ENCODE data around the gene VPS51.

Gene VPS51

DNA sequence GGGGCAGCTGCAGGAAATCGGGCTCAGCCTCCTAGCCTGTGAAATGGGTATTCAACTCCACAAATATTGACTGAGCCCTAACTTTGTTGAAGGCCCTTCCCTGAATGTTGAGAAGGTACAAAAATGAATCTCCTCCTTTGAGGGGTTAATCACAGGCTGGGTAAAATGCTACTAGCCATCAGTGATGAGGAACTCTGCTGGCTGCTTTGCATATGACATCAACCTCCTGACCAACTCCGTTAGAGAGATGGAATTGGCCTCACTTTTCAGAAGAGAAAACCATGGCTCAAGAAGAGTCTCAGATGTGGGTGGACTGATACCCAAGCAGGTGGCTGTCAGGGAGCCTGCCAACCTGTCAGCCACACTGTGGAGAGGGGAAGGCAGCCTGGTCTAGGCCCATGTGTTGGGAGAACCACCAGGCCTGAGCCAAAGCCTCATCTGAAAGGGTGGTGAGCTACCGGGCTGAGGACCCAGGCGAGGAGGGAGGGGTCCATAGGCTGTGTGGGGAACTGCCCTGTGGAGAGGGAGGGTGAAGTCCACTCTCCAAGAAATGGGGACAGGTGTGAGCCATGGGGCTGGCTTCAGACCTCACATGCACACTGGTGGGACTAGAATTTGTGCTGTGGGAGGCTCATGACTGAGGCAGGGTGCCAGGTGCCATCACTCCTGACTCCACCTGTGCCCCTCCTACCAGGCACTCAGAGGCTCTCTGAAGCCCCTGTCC is 23.9 kb upstream of the VPS51 start:
- TF ChIP-seq, protein P1, sequence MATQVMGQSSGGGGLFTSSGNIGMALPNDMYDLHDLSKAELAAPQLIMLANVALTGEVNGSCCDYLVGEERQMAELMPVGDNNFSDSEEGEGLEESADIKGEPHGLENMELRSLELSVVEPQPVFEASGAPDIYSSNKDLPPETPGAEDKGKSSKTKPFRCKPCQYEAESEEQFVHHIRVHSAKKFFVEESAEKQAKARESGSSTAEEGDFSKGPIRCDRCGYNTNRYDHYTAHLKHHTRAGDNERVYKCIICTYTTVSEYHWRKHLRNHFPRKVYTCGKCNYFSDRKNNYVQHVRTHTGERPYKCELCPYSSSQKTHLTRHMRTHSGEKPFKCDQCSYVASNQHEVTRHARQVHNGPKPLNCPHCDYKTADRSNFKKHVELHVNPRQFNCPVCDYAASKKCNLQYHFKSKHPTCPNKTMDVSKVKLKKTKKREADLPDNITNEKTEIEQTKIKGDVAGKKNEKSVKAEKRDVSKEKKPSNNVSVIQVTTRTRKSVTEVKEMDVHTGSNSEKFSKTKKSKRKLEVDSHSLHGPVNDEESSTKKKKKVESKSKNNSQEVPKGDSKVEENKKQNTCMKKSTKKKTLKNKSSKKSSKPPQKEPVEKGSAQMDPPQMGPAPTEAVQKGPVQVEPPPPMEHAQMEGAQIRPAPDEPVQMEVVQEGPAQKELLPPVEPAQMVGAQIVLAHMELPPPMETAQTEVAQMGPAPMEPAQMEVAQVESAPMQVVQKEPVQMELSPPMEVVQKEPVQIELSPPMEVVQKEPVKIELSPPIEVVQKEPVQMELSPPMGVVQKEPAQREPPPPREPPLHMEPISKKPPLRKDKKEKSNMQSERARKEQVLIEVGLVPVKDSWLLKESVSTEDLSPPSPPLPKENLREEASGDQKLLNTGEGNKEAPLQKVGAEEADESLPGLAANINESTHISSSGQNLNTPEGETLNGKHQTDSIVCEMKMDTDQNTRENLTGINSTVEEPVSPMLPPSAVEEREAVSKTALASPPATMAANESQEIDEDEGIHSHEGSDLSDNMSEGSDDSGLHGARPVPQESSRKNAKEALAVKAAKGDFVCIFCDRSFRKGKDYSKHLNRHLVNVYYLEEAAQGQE (IDR thresholded peaks at IDR 0.05; ENCODE audit: insufficient read depth in 1 of 2, low read depth in 2 of 2, low read length in 2 of 2), result no peak
- TF ChIP-seq POLR2AphosphoS5 (IDR thresholded peaks at IDR 0.05; ENCODE audit: low read depth, low read length) (no peak), FOXP2 (optimal IDR thresholded peaks at IDR 0.05; ENCODE audit: borderline replicate concordance, extremely low read depth, extremely low read length, insufficient read depth) (no peak), SIN3A (IDR thresholded peaks at IDR 0.05; ENCODE audit: borderline replicate concordance, insufficient read depth, low read length) (no peak), TAF1 (IDR thresholded peaks at IDR 0.05; ENCODE audit: borderline replicate concordance, insufficient read depth, low read length) (no peak)

DNA sequence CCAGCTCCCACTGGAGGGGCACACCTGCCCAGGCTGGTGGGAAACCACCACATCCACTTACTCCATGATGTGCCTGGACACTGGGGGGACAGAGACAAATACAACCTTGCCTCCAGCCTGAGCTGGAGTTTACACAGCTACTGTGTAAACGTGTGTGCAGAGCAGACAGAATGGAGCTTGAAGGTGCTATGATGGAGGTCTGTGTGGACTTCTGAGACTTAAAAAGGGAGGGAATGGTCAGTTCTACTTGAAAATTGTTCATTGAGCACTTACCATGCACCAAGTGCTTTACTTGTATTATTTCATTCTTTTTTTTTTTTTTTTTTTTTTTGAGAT is 23.4 kb upstream of the VPS51 start:
- TF ChIP-seq SIN3A (IDR thresholded peaks at IDR 0.05; ENCODE audit: borderline replicate concordance, insufficient read depth, low read length), result no peak
- no peak for TF ChIP-seq FOXP2 (optimal IDR thresholded peaks at IDR 0.05; ENCODE audit: borderline replicate concordance, extremely low read depth, extremely low read length, insufficient read depth)
- no peak for TF ChIP-seq TAF1 (IDR thresholded peaks at IDR 0.05; ENCODE audit: borderline replicate concordance, insufficient read depth, low read length)
- TF ChIP-seq POLR2AphosphoS5 (IDR thresholded peaks at IDR 0.05; ENCODE audit: low read depth, low read length), result no peak

- no peak for TF ChIP-seq FOXP2 (optimal IDR thresholded peaks at IDR 0.05; ENCODE audit: borderline replicate concordance, extremely low read depth, extremely low read length, insufficient read depth)
- TF ChIP-seq TAF1 (IDR thresholded peaks at IDR 0.05; ENCODE audit: borderline replicate concordance, insufficient read depth, low read length), result no peak
- no peak for TF ChIP-seq SIN3A (IDR thresholded peaks at IDR 0.05; ENCODE audit: borderline replicate concordance, insufficient read depth, low read length)
- no peak for TF ChIP-seq POLR2AphosphoS5 (IDR thresholded peaks at IDR 0.05; ENCODE audit: low read depth, low read length)
- TF ChIP-seq, protein P1 (IDR thresholded peaks at IDR 0.05; ENCODE audit: insufficient read depth in 1 of 2, low read depth in 2 of 2, low read length in 2 of 2), result no peak
These were observed 18.6 kb upstream of the VPS51 start for GRCh38 chr11:65077451-65077850.

- no peak for TF ChIP-seq TAF1 (IDR thresholded peaks at IDR 0.05; ENCODE audit: borderline replicate concordance, insufficient read depth, low read length)
- peak; percentile 19; the same call in 1 of the 2 replicates for TF ChIP-seq POLR2AphosphoS5 (IDR thresholded peaks at IDR 0.05; ENCODE audit: low read depth, low read length)
- no peak for TF ChIP-seq FOXP2 (optimal IDR thresholded peaks at IDR 0.05; ENCODE audit: borderline replicate concordance, extremely low read depth, extremely low read length, insufficient read depth)
- TF ChIP-seq, protein P1 (IDR thresholded peaks at IDR 0.05; ENCODE audit: insufficient read depth in 1 of 2, low read depth in 2 of 2, low read length in 2 of 2), result no peak
- TF ChIP-seq SIN3A (IDR thresholded peaks at IDR 0.05; ENCODE audit: borderline replicate concordance, insufficient read depth, low read length), result no peak
These were observed 17.9 kb upstream of the VPS51 start for GRCh38 chr11:65078151-65078550.

DNA sequence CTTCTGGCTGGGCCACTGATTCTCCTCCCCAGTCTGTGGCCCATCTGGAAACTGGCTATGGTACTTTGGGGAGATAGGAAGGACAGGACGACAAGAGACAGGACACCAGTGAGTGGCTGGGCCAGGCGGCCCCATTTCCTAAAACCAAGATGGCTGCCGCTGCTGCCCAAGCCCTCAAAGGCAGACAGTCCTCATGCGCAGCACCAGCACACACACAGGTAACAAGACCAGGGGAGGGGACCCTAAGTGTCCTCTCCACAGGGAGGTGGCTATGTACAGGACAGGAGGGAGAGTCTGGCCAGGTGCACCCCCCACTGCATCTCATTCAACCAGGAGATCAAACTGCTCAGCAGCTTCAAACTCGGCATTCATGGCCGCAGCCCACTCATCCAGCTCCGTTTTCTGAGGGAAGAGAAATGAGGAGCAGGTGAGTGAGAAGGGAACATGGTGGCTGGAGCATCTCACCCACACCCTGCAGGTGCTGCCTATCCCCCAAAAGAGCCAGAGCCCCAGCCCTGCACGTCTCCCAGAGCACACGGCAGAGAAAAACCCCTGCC is 17.1 kb upstream of the VPS51 start:
- TF ChIP-seq TAF1 (IDR thresholded peaks at IDR 0.05; ENCODE audit: borderline replicate concordance, insufficient read depth, low read length), result no peak
- TF ChIP-seq, protein P1 (IDR thresholded peaks at IDR 0.05; ENCODE audit: insufficient read depth in 1 of 2, low read depth in 2 of 2, low read length in 2 of 2), result no peak
- no peak for TF ChIP-seq SIN3A (IDR thresholded peaks at IDR 0.05; ENCODE audit: borderline replicate concordance, insufficient read depth, low read length)
- no peak; the same call in 1 of the 2 replicates for TF ChIP-seq POLR2AphosphoS5 (IDR thresholded peaks at IDR 0.05; ENCODE audit: low read depth, low read length)
- TF ChIP-seq FOXP2 (optimal IDR thresholded peaks at IDR 0.05; ENCODE audit: borderline replicate concordance, extremely low read depth, extremely low read length, insufficient read depth), result no peak
